Ishikawa (cell line): Measurements from ENCODE around the gene TRAPPC12.

ENCODE experiments used
- EP300 ChIP-seq: IDR thresholded peaks from 2 replicates; pipeline ENCODE4 v1.6.1; 2012; ENCODE audit warnings: borderline replicate concordance
- TAF1 ChIP-seq: IDR thresholded peaks from 2 replicates; pipeline ENCODE4 v1.6.1; 2012; ENCODE audit warnings: low read depth, mild to moderate bottlenecking
- ZBTB7A ChIP-seq: IDR thresholded peaks from 2 replicates; pipeline ENCODE4 v1.6.1; 2012; ENCODE audit warnings: low read depth
- TF ChIP-seq, protein P1 (sequence below): IDR thresholded peaks from 2 replicates; pipeline ENCODE4 v1.6.1; 2012
- TF ChIP-seq, protein P2 (sequence below): IDR thresholded peaks from 2 replicates; pipeline ENCODE4 v1.6.1; 2012; ENCODE audit warnings: low read depth, mild to moderate bottlenecking

DNA sequence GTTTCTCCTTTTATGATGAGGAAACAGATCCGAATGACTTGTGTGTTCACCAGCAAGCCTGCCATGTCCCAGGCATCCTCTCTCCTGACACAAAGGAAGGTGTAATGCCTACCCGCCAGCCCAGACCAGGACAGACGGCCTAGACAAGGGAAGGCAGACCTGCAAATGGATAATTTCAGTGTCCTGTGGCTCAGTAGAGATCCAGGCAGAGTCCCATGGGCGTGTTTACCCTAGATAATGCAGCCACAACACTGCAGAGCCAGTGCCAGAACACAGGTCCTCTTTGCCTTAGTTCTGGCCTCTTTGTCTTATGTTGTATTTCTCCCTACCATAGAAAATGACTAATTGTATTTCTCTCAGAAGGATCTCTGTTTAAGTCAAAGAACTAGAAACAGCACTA lies 12.7 kb downstream of the TRAPPC12 start:
- TF ChIP-seq, protein P1, sequence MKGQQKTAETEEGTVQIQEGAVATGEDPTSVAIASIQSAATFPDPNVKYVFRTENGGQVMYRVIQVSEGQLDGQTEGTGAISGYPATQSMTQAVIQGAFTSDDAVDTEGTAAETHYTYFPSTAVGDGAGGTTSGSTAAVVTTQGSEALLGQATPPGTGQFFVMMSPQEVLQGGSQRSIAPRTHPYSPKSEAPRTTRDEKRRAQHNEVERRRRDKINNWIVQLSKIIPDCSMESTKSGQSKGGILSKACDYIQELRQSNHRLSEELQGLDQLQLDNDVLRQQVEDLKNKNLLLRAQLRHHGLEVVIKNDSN = no peak
- TF ChIP-seq, protein P2, sequence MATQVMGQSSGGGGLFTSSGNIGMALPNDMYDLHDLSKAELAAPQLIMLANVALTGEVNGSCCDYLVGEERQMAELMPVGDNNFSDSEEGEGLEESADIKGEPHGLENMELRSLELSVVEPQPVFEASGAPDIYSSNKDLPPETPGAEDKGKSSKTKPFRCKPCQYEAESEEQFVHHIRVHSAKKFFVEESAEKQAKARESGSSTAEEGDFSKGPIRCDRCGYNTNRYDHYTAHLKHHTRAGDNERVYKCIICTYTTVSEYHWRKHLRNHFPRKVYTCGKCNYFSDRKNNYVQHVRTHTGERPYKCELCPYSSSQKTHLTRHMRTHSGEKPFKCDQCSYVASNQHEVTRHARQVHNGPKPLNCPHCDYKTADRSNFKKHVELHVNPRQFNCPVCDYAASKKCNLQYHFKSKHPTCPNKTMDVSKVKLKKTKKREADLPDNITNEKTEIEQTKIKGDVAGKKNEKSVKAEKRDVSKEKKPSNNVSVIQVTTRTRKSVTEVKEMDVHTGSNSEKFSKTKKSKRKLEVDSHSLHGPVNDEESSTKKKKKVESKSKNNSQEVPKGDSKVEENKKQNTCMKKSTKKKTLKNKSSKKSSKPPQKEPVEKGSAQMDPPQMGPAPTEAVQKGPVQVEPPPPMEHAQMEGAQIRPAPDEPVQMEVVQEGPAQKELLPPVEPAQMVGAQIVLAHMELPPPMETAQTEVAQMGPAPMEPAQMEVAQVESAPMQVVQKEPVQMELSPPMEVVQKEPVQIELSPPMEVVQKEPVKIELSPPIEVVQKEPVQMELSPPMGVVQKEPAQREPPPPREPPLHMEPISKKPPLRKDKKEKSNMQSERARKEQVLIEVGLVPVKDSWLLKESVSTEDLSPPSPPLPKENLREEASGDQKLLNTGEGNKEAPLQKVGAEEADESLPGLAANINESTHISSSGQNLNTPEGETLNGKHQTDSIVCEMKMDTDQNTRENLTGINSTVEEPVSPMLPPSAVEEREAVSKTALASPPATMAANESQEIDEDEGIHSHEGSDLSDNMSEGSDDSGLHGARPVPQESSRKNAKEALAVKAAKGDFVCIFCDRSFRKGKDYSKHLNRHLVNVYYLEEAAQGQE = no peak
- no peak for TF ChIP-seq TAF1
- no peak for TF ChIP-seq EP300
- no peak for TF ChIP-seq ZBTB7A
